A549 treated with AZD9567 at 1 μM for 4 hours (cell line): Measurements from ENCODE around the gene RASA1. TPM values are rescaled to one million over a fixed set of nuclear protein-coding genes. Genes with fewer than 3 reads are reported as not detected.

Experiments used
- total RNA-seq: library from RNA; stranded (reverse); fragments of 200-300 nt; extraction: Qiagen RNA extraction; gene quantifications from 5 replicates; pipeline ENCODE4 v1.2.3, GENCODE V29; 2022; ENCODE audit not compliant: insufficient read depth

The RASA1 gene
- total RNA-seq, result 17.3 to 27.1 TPM (median 22.6 TPM) in 5 replicates

GRCh38 chr5:87267574-87268125 lies at the start of gene RASA1:
RASA1 (plus strand) TSS chr5:87267883; CDS start chr5:87268452, 569 bp downstream.

GRCh38 chr5:87412630-87413342 lies 145.1 kb downstream of the RASA1 start, which contains the start of gene CCNH:
CCNH (minus strand) TSS chr5:87412930; CDS start chr5:87412794, 136 bp downstream.

Other genes with a start within 250 kb of the RASA1 start
- 38.7 to 77.7 TPM (median 40.4 TPM) in 5 replicates for gene CCNH, start 145.0 kb downstream of the RASA1 start, total RNA-seq